ENCODE results near the gene RIPK1.

DNA sequence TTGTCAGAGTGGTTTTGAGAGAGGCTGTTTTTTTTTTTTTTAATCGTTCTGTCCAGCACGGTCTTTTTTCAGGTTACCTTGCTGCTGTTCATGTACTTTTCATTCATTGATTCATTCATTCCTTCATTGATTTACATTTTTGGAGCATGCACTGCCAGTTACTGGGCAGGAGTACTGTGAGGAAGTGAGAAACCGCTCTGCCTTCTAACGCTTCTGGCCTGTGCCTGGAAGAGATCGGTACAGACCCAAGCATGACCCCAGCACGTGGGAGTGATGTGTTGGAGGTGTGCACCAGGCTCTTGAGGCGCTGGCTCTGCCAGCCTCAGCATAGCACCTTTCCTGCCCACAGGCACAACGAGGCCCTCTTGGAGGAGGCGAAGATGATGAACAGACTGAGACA, 9.1 kb downstream of the RIPK1 start:
- TF ChIP-seq, protein P1, sequence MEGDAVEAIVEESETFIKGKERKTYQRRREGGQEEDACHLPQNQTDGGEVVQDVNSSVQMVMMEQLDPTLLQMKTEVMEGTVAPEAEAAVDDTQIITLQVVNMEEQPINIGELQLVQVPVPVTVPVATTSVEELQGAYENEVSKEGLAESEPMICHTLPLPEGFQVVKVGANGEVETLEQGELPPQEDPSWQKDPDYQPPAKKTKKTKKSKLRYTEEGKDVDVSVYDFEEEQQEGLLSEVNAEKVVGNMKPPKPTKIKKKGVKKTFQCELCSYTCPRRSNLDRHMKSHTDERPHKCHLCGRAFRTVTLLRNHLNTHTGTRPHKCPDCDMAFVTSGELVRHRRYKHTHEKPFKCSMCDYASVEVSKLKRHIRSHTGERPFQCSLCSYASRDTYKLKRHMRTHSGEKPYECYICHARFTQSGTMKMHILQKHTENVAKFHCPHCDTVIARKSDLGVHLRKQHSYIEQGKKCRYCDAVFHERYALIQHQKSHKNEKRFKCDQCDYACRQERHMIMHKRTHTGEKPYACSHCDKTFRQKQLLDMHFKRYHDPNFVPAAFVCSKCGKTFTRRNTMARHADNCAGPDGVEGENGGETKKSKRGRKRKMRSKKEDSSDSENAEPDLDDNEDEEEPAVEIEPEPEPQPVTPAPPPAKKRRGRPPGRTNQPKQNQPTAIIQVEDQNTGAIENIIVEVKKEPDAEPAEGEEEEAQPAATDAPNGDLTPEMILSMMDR (IDR thresholded peaks at IDR 0.05; ENCODE audit: low read depth, low read length), result no peak
- no peak for TF ChIP-seq EZH2phosphoT487 (IDR thresholded peaks at IDR 0.05; ENCODE audit: low read depth)

Measured in OCI-LY3 (cell line).